Neural progenitor cell (in vitro differentiated cells): Measurements from ENCODE around the gene ATP8B4. TPM values are rescaled to one million over a fixed set of nuclear protein-coding genes. Genes with fewer than 3 reads are reported as not detected.
A peak's percentile ranks its signal among the peaks of the same experiment; 100 is the strongest.

ENCODE experiments used
- DNase-seq: peaks from one replicate; pipeline ENCODE4 v3.0.0-alpha.2; 2016; ENCODE audit warnings: low spot score
- H2AFZ ChIP-seq: fragments of 200-600 bp; sonication (generic); replicated peaks from 2 replicates; pipeline ENCODE4 v1.6.1; 2016; ENCODE audit warnings: antibody characterized with exemption
- H3F3A ChIP-seq: fragments of 200-600 bp; sonication (generic); 2 replicates; pipeline ENCODE4 v1.6.1; 2016; ENCODE audit warnings: antibody characterized with exemption, low read depth
- H3K27ac ChIP-seq: fragments of 200-600 bp; sonication (generic); 2 replicates; pipeline ENCODE4 v1.5.1; 2016; ENCODE audit warnings: mild to moderate bottlenecking
- H3K27me3 ChIP-seq: fragments of 200-600 bp; sonication (generic); 2 replicates; pipeline ENCODE4 v1.6.1; 2016; ENCODE audit warnings: mild to moderate bottlenecking, moderate library complexity
- H3K36me3 ChIP-seq: fragments of 200-600 bp; sonication (generic); 2 replicates; pipeline ENCODE4 v1.5.1; 2016
- H3K4me1 ChIP-seq: fragments of 200-600 bp; sonication (generic); 2 replicates; pipeline ENCODE4 v1.6.1; 2016; ENCODE audit warnings: mixed run types
- H3K4me2 ChIP-seq: fragments of 200-600 bp; sonication (generic); 2 replicates; pipeline ENCODE4 v1.6.1; 2016
- H3K4me3 ChIP-seq: fragments of 200-600 bp; sonication (generic); 2 replicates; pipeline ENCODE4 v1.5.1; 2016
- H3K79me2 ChIP-seq: fragments of 200-600 bp; sonication (generic); 2 replicates; pipeline ENCODE4 v1.6.1; 2016; ENCODE audit warnings: low read depth
- H3K9ac ChIP-seq: fragments of 200-600 bp; sonication (generic); 2 replicates; pipeline ENCODE4 v1.6.1; 2016
- H3K9me3 ChIP-seq: fragments of 200-600 bp; sonication (generic); 2 replicates; pipeline ENCODE4 v1.5.1; 2016; ENCODE audit warnings: low read depth
- H4K20me1 ChIP-seq: fragments of 200-600 bp; sonication (generic); 2 replicates; pipeline ENCODE4 v1.6.1; 2016; ENCODE audit warnings: low read depth
- H3K27ac Mint-ChIP-seq: 3 replicates; pipeline ENCODE4 v1.8.0; 2021; ENCODE audit warnings: mixed read lengths
- H3K27me3 Mint-ChIP-seq: 2 replicates; pipeline ENCODE4 v1.8.0; 2022; ENCODE audit warnings: low read depth, mild to moderate bottlenecking, inconsistent platforms, moderate library complexity, mixed read lengths; ENCODE audit not compliant: insufficient read depth
- H3K36me3 Mint-ChIP-seq: 3 replicates; pipeline ENCODE4 v1.8.0; 2021; ENCODE audit warnings: mixed read lengths
- H3K4me1 Mint-ChIP-seq: 3 replicates; pipeline ENCODE4 v1.8.0; 2021; ENCODE audit warnings: mixed read lengths
- H3K4me3 Mint-ChIP-seq: 3 replicates; pipeline ENCODE4 v1.8.0; 2021; ENCODE audit warnings: mild to moderate bottlenecking, moderate library complexity, mixed read lengths
- H3K9me3 Mint-ChIP-seq: 3 replicates; pipeline ENCODE4 v1.8.0; 2020; ENCODE audit warnings: mixed read lengths
- EZH2 ChIP-seq: fragments of 200-600 bp; sonication (generic); IDR thresholded peaks from 2 replicates; pipeline ENCODE4 v1.6.1; 2017; ENCODE audit warnings: antibody characterized with exemption, mild to moderate bottlenecking, moderate library complexity
- EZH2phosphoT487 ChIP-seq: fragments of 200-600 bp; sonication (generic); IDR thresholded peaks from 2 replicates; pipeline ENCODE4 v1.6.1; 2017; ENCODE audit warnings: antibody characterized with exemption
- total RNA-seq: library from RNA; depleted of rRNA; stranded (reverse); fragments of >200 nt; gene quantifications from 2 replicates; pipeline ENCODE4 v1.2.3, GENCODE V29; 2015; ENCODE audit warnings: low replicate concordance
- TF ChIP-seq, protein P1 (sequence below): fragments of 200-600 bp; sonication (generic); IDR thresholded peaks from 2 replicates; pipeline ENCODE4 v1.5.1; 2017; ENCODE audit warnings: antibody characterized with exemption, mild to moderate bottlenecking

ATP8B4 gene
- total RNA-seq, 1 donor from 2014 or later, result 2.7 TPM

DNA sequence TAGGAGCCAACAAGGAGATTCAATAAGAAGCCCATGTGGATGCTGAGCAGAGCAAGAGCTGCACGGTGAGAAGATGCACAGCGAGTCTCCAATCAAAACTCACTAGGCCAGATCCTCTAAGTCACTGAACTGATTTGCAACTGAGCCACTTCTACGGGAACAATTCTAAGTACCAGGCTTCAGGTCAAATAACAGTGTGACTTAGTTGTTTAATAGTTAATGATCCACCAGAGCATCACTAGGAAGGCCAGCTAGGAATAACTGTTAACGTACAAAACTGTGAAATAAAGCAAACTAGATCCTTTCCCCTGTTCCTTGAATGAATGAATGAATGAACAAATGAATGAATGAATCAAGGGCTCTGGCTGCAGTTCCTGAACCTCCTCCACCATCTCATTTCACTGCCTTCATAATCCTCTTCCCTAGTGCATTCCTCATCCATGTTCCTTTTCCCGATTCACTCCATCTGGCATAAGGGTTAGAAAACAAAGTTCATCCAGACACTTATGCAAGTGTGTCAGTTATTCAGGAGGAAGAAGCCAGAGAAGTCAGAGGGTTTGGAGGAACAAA lies 59.7 kb downstream of the ATP8B4 start:
- no peak overlapping the region for H3K4me3 Mint-ChIP-seq
- peak overlapping the region; percentile 69 for H2AFZ ChIP-seq

DNA sequence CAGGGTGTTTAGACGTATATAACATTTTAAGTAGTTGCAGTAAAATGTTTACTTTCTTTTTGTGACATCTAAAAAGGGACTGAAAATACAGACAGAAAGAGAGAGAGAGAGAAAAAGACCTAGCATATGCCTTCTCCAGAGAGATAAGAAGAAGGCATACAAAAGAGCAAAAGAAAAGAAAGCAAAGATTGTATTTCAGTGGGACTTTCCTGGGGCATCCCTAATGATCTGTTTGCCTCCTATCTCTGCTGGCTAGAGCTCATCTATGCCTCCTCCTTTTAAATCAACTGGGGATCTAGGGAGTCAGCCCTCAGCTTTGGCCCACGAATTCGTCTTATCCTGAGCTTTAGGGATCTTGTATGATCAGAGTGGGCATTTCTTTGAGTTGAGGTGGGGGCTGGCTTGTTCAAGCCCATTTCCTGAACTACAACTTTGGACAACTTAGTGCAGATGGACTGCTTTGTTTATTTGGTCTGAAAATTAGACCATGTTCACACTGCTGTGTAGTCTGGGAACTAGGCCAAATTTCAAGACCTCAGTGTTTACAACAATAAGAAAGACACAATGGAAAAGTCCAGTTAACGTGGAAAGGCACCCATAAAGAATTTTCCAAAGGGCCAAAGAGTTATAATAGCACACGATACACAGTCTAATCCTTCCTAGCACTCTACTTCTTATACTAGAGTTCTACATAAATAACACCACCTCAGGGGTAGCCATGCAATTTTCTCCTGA lies 61.0 kb downstream of the ATP8B4 start:
- Mint-ChIP-seq H3K4me3 (no peak overlapping the region), H3K9me3 (no peaks in the 10 kb centered on the region), H3K36me3 (no peaks in the 10 kb centered on the region), H3K27ac (no peak overlapping the region), H3K27me3 (no peaks in the 10 kb centered on the region), H3K4me1 (no peaks in the 10 kb centered on the region)
- Histone ChIP-seq H3K79me2 (no peaks in the 10 kb centered on the region), H3K9me3 (no peaks in the 10 kb centered on the region), H3K4me1 (no peaks in the 10 kb centered on the region), H2AFZ (no peak overlapping the region), H3K9ac (no peak overlapping the region), H4K20me1 (no peaks in the 10 kb centered on the region), H3K36me3 (no peaks in the 10 kb centered on the region), H3K4me3 (no peak overlapping the region), H3K4me2 (no peak overlapping the region), H3F3A (no peaks in the 10 kb centered on the region), H3K27ac (no peak overlapping the region), H3K27me3 (no peaks in the 10 kb centered on the region)
- TF ChIP-seq, protein P1, sequence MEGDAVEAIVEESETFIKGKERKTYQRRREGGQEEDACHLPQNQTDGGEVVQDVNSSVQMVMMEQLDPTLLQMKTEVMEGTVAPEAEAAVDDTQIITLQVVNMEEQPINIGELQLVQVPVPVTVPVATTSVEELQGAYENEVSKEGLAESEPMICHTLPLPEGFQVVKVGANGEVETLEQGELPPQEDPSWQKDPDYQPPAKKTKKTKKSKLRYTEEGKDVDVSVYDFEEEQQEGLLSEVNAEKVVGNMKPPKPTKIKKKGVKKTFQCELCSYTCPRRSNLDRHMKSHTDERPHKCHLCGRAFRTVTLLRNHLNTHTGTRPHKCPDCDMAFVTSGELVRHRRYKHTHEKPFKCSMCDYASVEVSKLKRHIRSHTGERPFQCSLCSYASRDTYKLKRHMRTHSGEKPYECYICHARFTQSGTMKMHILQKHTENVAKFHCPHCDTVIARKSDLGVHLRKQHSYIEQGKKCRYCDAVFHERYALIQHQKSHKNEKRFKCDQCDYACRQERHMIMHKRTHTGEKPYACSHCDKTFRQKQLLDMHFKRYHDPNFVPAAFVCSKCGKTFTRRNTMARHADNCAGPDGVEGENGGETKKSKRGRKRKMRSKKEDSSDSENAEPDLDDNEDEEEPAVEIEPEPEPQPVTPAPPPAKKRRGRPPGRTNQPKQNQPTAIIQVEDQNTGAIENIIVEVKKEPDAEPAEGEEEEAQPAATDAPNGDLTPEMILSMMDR, result no peak
- no peak for TF ChIP-seq EZH2phosphoT487
- TF ChIP-seq EZH2, result no peak
- DNase-seq, result no peak

More for the DNA sequence above, 59.7 kb downstream of the ATP8B4 start:
- Histone ChIP-seq H4K20me1 (no peaks in the 10 kb centered on the region), H3K4me1 (peaks cover 5% of the 10 kb centered on the region), H3K27ac (no peak overlapping the region), H3K27me3 (no peaks in the 10 kb centered on the region), H3K36me3 (no peaks in the 10 kb centered on the region), H3K9me3 (no peaks in the 10 kb centered on the region), H3F3A (no peaks in the 10 kb centered on the region), H3K79me2 (no peaks in the 10 kb centered on the region), H3K4me3 (no peak overlapping the region), H3K4me2 (no peak overlapping the region), H3K9ac (no peak overlapping the region)
- H3K9me3 Mint-ChIP-seq, result no peaks in the 10 kb centered on the region
- H3K36me3 Mint-ChIP-seq, result no peaks in the 10 kb centered on the region
- no peak overlapping the region for H3K27ac Mint-ChIP-seq
- DNase-seq, result no peak
- no peaks in the 10 kb centered on the region for H3K4me1 Mint-ChIP-seq
- no peaks in the 10 kb centered on the region for H3K27me3 Mint-ChIP-seq
- TF ChIP-seq EZH2phosphoT487, result no peak
- TF ChIP-seq, protein P1, result no peak

GRCh38 chr15:50057196-50057595 lies 61.8 kb downstream of the ATP8B4 start:
- Histone ChIP-seq H3K9me3 (no peaks in the 10 kb centered on the region), H3K9ac (no peak overlapping the region), H3K4me1 (no peaks in the 10 kb centered on the region), H2AFZ (no peak overlapping the region), H3K36me3 (no peaks in the 10 kb centered on the region), H4K20me1 (no peaks in the 10 kb centered on the region), H3K4me3 (no peak overlapping the region), H3K4me2 (no peak overlapping the region), H3K79me2 (no peaks in the 10 kb centered on the region), H3F3A (no peaks in the 10 kb centered on the region), H3K27ac (no peak overlapping the region), H3K27me3 (no peaks in the 10 kb centered on the region)
- DNase-seq, result no peak
- Mint-ChIP-seq H3K9me3 (no peaks in the 10 kb centered on the region), H3K4me1 (no peaks in the 10 kb centered on the region), H3K27ac (no peak overlapping the region), H3K4me3 (no peak overlapping the region), H3K27me3 (no peaks in the 10 kb centered on the region), H3K36me3 (no peaks in the 10 kb centered on the region)
- TF ChIP-seq EZH2phosphoT487 (no peak), EZH2 (no peak)
- TF ChIP-seq, protein P1, result no peak
